ENCODE data around the gene ZFP36L2. TPM values are rescaled to one million over a fixed set of nuclear protein-coding genes. Genes with fewer than 3 reads are reported as not detected.

Gene ZFP36L2
- total and polyA plus RNA-seq, 2 experiments from 2014 or later: 37.9 to 38.4 TPM

DNA sequence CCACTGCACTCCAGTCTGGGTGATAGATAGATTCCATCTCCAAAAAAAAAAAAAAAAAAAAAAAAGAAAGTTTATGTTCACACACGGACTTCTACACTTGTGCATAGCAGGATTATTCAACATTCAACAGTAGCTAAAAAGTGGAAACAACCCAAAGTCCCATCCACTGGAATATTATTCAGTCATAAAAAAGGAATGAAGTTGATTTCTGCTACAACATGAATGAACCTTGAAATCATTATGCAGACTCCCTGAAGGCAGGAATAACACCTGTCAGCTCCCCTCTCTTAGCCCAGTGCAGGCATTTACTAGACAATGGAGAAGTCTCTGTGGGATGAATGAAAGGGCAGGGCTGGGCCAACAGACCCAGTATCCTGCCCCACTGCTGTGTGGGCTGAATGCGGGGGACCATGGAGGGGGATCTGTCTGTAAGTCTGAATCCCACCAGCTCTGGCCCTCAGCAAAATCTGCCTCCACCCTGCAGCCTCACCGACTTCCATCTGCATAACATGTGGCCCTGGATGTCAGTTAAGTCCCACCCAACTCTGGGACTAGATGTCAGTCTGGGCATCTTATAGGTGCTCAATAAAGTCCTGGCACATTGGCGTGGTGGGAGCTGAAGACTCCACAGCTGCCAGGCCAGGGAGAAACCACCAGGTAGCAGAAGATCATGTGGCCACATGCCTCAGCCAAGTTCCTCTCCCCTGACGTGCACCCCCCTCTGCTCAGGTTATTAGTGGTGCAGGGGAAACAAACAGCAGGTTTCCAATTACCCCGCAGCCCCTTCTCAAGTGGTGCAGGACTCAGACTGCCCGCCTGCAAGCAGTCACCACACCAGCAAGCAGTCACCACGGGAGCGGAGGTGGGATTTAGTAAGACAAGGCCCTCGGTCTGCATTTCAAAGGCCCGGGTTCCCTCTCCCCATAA is 8.9 kb downstream of the ZFP36L2 start (continued):
- TF ChIP-seq, protein P1, sequence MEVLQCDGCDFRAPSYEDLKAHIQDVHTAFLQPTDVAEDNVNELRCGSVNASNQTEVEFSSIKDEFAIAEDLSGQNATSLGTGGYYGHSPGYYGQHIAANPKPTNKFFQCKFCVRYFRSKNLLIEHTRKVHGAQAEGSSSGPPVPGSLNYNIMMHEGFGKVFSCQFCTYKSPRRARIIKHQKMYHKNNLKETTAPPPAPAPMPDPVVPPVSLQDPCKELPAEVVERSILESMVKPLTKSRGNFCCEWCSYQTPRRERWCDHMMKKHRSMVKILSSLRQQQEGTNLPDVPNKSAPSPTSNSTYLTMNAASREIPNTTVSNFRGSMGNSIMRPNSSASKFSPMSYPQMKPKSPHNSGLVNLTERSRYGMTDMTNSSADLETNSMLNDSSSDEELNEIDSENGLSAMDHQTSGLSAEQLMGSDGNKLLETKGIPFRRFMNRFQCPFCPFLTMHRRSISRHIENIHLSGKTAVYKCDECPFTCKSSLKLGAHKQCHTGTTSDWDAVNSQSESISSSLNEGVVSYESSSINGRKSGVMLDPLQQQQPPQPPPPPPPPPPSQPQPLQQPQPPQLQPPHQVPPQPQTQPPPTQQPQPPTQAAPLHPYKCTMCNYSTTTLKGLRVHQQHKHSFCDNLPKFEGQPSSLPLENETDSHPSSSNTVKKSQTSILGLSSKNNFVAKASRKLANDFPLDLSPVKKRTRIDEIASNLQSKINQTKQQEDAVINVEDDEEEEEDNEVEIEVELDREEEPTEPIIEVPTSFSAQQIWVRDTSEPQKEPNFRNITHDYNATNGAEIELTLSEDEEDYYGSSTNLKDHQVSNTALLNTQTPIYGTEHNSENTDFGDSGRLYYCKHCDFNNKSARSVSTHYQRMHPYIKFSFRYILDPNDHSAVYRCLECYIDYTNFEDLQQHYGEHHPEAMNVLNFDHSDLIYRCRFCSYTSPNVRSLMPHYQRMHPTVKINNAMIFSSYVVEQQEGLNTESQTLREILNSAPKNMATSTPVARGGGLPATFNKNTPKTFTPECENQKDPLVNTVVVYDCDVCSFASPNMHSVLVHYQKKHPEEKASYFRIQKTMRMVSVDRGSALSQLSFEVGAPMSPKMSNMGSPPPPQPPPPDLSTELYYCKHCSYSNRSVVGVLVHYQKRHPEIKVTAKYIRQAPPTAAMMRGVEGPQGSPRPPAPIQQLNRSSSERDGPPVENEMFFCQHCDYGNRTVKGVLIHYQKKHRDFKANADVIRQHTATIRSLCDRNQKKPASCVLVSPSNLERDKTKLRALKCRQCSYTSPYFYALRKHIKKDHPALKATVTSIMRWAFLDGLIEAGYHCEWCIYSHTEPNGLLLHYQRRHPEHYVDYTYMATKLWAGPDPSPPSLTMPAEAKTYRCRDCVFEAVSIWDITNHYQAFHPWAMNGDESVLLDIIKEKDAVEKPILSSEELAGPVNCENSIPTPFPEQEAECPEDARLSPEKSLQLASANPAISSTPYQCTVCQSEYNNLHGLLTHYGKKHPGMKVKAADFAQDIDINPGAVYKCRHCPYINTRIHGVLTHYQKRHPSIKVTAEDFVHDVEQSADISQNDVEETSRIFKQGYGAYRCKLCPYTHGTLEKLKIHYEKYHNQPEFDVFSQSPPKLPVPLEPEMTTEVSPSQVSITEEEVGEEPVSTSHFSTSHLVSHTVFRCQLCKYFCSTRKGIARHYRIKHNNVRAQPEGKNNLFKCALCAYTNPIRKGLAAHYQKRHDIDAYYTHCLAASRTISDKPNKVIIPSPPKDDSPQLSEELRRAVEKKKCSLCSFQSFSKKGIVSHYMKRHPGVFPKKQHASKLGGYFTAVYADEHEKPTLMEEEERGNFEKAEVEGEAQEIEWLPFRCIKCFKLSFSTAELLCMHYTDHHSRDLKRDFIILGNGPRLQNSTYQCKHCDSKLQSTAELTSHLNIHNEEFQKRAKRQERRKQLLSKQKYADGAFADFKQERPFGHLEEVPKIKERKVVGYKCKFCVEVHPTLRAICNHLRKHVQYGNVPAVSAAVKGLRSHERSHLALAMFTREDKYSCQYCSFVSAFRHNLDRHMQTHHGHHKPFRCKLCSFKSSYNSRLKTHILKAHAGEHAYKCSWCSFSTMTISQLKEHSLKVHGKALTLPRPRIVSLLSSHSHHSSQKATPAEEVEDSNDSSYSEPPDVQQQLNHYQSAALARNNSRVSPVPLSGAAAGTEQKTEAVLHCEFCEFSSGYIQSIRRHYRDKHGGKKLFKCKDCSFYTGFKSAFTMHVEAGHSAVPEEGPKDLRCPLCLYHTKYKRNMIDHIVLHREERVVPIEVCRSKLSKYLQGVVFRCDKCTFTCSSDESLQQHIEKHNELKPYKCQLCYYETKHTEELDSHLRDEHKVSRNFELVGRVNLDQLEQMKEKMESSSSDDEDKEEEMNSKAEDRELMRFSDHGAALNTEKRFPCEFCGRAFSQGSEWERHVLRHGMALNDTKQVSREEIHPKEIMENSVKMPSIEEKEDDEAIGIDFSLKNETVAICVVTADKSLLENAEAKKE (CRISPR knock-in tag; IDR thresholded peaks at IDR 0.05): peak; percentile 49; the same call in 1 of the 2 replicates
- TF ChIP-seq, protein P2, sequence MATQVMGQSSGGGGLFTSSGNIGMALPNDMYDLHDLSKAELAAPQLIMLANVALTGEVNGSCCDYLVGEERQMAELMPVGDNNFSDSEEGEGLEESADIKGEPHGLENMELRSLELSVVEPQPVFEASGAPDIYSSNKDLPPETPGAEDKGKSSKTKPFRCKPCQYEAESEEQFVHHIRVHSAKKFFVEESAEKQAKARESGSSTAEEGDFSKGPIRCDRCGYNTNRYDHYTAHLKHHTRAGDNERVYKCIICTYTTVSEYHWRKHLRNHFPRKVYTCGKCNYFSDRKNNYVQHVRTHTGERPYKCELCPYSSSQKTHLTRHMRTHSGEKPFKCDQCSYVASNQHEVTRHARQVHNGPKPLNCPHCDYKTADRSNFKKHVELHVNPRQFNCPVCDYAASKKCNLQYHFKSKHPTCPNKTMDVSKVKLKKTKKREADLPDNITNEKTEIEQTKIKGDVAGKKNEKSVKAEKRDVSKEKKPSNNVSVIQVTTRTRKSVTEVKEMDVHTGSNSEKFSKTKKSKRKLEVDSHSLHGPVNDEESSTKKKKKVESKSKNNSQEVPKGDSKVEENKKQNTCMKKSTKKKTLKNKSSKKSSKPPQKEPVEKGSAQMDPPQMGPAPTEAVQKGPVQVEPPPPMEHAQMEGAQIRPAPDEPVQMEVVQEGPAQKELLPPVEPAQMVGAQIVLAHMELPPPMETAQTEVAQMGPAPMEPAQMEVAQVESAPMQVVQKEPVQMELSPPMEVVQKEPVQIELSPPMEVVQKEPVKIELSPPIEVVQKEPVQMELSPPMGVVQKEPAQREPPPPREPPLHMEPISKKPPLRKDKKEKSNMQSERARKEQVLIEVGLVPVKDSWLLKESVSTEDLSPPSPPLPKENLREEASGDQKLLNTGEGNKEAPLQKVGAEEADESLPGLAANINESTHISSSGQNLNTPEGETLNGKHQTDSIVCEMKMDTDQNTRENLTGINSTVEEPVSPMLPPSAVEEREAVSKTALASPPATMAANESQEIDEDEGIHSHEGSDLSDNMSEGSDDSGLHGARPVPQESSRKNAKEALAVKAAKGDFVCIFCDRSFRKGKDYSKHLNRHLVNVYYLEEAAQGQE (IDR thresholded peaks at IDR 0.05; ENCODE audit: unreplicated experiment): no peak
- TF ChIP-seq EZH2 (IDR thresholded peaks at IDR 0.05; ENCODE audit: low read depth, unreplicated experiment): no peak

All from GM23338 (cell line).